ENCODE results near the gene ORC5.

GRCh38 chr7:104160375-104160774 lies 47.4 kb downstream of the ORC5 start:
- no peak for TF ChIP-seq GATA2 (IDR thresholded peaks at IDR 0.05; ENCODE audit: low read depth, low read length)
- TF ChIP-seq GATA3 (IDR thresholded peaks at IDR 0.05; ENCODE audit: low read depth, low read length), result no peak

Data from SH-SY5Y (cell line).